ENCODE data around the gene NPTXR. TPM values are rescaled to one million over a fixed set of nuclear protein-coding genes. Genes with fewer than 3 reads are reported as not detected.

The NPTXR gene
- polyA plus RNA-seq, 1 of the 3 experiments (the other 2 are of a cell fraction): 1.2 TPM

DNA sequence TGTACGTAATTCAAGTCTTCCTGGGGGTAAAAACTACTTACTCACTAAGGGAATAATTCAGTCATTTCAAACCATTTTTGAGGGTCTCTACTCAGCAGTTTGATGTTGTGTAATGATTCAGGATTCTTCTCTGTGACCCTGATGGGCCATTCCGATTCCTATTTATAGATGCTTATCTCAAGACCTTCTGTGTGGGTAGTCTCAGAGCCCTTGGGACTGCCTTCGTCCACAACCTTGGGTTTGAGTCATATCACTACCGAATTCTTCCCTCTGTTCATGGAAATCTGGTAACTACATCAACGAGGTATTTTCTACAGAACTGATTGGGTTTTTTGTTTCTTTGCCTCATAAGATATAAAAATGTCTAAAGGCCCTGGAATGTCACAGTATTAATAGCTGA is 42.5 kb upstream of the NPTXR start (continued):
- TF ChIP-seq, protein P1, sequence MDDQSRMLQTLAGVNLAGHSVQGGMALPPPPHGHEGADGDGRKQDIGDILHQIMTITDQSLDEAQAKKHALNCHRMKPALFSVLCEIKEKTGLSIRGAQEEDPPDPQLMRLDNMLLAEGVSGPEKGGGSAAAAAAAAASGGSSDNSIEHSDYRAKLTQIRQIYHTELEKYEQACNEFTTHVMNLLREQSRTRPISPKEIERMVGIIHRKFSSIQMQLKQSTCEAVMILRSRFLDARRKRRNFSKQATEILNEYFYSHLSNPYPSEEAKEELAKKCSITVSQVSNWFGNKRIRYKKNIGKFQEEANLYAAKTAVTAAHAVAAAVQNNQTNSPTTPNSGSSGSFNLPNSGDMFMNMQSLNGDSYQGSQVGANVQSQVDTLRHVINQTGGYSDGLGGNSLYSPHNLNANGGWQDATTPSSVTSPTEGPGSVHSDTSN (IDR thresholded peaks at IDR 0.05): no peak
- TF ChIP-seq TEAD4 (IDR thresholded peaks at IDR 0.05; ENCODE audit: borderline replicate concordance, insufficient read depth) (no peak), FOSL2 (IDR thresholded peaks at IDR 0.05; ENCODE audit: borderline replicate concordance, low read depth) (no peak), EP300 (IDR thresholded peaks at IDR 0.05; ENCODE audit: borderline replicate concordance in 1 of 2, low read depth in 1 of 2, low read length in 1 of 2) (no peak), MXI1 (IDR thresholded peaks at IDR 0.05; ENCODE audit: low read depth, low read length) (no peak), ELF1 (IDR thresholded peaks at IDR 0.05) (no peak), NFIC (IDR thresholded peaks at IDR 0.05; ENCODE audit: borderline replicate concordance) (no peak)
- TF ChIP-seq, protein P2, sequence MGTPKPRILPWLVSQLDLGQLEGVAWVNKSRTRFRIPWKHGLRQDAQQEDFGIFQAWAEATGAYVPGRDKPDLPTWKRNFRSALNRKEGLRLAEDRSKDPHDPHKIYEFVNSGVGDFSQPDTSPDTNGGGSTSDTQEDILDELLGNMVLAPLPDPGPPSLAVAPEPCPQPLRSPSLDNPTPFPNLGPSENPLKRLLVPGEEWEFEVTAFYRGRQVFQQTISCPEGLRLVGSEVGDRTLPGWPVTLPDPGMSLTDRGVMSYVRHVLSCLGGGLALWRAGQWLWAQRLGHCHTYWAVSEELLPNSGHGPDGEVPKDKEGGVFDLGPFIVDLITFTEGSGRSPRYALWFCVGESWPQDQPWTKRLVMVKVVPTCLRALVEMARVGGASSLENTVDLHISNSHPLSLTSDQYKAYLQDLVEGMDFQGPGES (IDR thresholded peaks at IDR 0.05; ENCODE audit: low read depth, low read length): no peak

DNA sequence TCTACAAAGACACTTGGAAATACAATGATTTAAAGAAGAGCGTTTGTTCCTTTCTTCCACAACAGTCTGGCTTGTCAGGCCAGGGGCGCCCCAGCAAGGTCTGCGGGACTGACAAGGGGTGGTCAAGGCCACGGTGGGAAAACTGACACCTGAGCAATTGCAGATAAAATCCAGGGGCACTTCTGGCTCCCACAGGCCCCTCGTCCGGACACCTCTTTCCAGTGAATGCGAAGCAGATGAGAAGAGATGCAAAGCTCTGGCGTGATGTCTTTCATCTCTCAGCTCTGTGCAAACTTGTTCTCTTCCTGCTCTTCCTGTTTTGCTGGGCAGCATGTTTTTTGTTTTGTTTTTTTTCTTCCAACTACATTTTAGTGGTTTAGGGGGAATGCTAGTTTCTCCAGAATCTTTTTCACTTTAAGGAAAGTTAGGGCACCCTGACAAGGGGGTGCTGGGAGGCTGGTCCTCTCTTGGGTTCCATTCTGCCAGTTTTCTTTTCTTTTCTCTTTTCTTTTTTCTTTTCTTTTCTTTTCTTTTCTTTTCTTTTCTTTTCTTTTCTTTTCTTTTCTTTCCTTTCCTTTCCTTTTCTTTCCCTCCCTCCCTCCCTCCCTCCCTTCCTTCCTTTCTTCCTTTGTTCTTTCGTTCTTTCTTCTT is 39.3 kb upstream of the NPTXR start:
- Histone ChIP-seq H3K9me3 (no peaks in the 10 kb centered on the region), H3K4me3 (ENCODE audit: low read depth in 2 of 2, low read length in 1 of 2) (no peak overlapping the region), H3K27me3 (ENCODE audit: insufficient read depth) (no peaks in the 10 kb centered on the region), H3K79me2 (ENCODE audit: insufficient read depth) (no peaks in the 10 kb centered on the region), H4K20me1 (ENCODE audit: insufficient read depth) (no peaks in the 10 kb centered on the region), H2AFZ (ENCODE audit: low read depth) (no peak overlapping the region), H3F3A (replicated peaks; ENCODE audit: insufficient read depth) (no peaks in the 10 kb centered on the region), H3K36me3 (replicated peaks in 1 of 2; ENCODE audit: control insufficient read depth in 1 of 2, insufficient read depth in 2 of 2, low read length in 1 of 2) (no peaks in the 10 kb centered on the region), H3K9ac (no peak overlapping the region), H3K9me2 (no peaks in the 10 kb centered on the region), H3K27ac (ENCODE audit: low read depth in 2 of 2, low read length in 1 of 2) (no peak overlapping the region), H3K4me2 (no peak overlapping the region), H3K4me1 (ENCODE audit: control insufficient read depth in 1 of 2, insufficient read depth in 2 of 2, low read depth in 1 of 2, low read length in 1 of 2) (peaks cover 0 to 4% of the 10 kb centered on the region in 2 experiments; a peak in 1 of 4 replicates)
- TF ChIP-seq ELF1 (IDR thresholded peaks at IDR 0.05): no peak
- TF ChIP-seq, protein P3, sequence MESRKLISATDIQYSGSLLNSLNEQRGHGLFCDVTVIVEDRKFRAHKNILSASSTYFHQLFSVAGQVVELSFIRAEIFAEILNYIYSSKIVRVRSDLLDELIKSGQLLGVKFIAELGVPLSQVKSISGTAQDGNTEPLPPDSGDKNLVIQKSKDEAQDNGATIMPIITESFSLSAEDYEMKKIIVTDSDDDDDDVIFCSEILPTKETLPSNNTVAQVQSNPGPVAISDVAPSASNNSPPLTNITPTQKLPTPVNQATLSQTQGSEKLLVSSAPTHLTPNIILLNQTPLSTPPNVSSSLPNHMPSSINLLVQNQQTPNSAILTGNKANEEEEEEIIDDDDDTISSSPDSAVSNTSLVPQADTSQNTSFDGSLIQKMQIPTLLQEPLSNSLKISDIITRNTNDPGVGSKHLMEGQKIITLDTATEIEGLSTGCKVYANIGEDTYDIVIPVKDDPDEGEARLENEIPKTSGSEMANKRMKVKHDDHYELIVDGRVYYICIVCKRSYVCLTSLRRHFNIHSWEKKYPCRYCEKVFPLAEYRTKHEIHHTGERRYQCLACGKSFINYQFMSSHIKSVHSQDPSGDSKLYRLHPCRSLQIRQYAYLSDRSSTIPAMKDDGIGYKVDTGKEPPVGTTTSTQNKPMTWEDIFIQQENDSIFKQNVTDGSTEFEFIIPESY (IDR thresholded peaks at IDR 0.05; ENCODE audit: borderline replicate concordance, low read depth): no peak
- no peak for TF ChIP-seq NRF1 (IDR thresholded peaks at IDR 0.05; ENCODE audit: low read depth, low read length)
- no peak for TF ChIP-seq TCF12 (IDR thresholded peaks at IDR 0.05)
- TF ChIP-seq JUND (IDR thresholded peaks at IDR 0.05): no peak
- TF ChIP-seq POLR2AphosphoS5 (IDR thresholded peaks at IDR 0.05; ENCODE audit: low read depth, low read length): no peak
- no peak for TF ChIP-seq RCOR1 (IDR thresholded peaks at IDR 0.05; ENCODE audit: low read length)
- TF ChIP-seq RXRA (IDR thresholded peaks at IDR 0.05; ENCODE audit: borderline replicate concordance, low read depth): no peak
- no peak for TF ChIP-seq TAF1 (IDR thresholded peaks at IDR 0.05; ENCODE audit: borderline replicate concordance, low read depth, low read length)
- no peak for TF ChIP-seq FOSL2 (IDR thresholded peaks at IDR 0.05; ENCODE audit: borderline replicate concordance, low read depth)
- TF ChIP-seq MXI1 (IDR thresholded peaks at IDR 0.05; ENCODE audit: low read depth, low read length): no peak
- TF ChIP-seq FOXM1 (IDR thresholded peaks at IDR 0.05; ENCODE audit: low read depth): no peak
- TF ChIP-seq, protein P4, sequence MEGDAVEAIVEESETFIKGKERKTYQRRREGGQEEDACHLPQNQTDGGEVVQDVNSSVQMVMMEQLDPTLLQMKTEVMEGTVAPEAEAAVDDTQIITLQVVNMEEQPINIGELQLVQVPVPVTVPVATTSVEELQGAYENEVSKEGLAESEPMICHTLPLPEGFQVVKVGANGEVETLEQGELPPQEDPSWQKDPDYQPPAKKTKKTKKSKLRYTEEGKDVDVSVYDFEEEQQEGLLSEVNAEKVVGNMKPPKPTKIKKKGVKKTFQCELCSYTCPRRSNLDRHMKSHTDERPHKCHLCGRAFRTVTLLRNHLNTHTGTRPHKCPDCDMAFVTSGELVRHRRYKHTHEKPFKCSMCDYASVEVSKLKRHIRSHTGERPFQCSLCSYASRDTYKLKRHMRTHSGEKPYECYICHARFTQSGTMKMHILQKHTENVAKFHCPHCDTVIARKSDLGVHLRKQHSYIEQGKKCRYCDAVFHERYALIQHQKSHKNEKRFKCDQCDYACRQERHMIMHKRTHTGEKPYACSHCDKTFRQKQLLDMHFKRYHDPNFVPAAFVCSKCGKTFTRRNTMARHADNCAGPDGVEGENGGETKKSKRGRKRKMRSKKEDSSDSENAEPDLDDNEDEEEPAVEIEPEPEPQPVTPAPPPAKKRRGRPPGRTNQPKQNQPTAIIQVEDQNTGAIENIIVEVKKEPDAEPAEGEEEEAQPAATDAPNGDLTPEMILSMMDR (IDR thresholded peaks at IDR 0.05): no peak
- TF ChIP-seq EZH2phosphoT487 (IDR thresholded peaks at IDR 0.05; ENCODE audit: borderline replicate concordance, low read depth): no peak
- TF ChIP-seq, protein P5, sequence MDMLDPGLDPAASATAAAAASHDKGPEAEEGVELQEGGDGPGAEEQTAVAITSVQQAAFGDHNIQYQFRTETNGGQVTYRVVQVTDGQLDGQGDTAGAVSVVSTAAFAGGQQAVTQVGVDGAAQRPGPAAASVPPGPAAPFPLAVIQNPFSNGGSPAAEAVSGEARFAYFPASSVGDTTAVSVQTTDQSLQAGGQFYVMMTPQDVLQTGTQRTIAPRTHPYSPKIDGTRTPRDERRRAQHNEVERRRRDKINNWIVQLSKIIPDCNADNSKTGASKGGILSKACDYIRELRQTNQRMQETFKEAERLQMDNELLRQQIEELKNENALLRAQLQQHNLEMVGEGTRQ (IDR thresholded peaks at IDR 0.05; ENCODE audit: borderline replicate concordance, low read depth, low read length): no peak
- TF ChIP-seq, protein P1 (IDR thresholded peaks at IDR 0.05): no peak
- WGBS (ENCODE audit: low lambda C conversion rate): 62% methylated on average over 7 of the region's 9 CpGs
- ChIA-PET POLR2A (interaction anchor here (0.6 kb wide), 1 partner anchor 11 kb away, joined by 3 read pairs; the partner anchor contains the start of gene CBX6), CTCF (interaction anchor here (1.1 to 1.8 kb wide), 3 partner anchors 11 to 17 kb away, joined by 3 to 4 read pairs (median 3); partner anchors contain the start of gene CBX6)
- DNase-seq: no peak

Data from SK-N-SH (cell line).